Testis (tissue), 2 donors: ENCODE measurements around the gene MRPL41.

Experiments used
- POLR2A ChIP-seq: fragments of 450-650 bp; IDR thresholded peaks from one replicate; pipeline ENCODE4 v1.6.1; 2017; ENCODE audit warnings: antibody characterized with exemption, mild to moderate bottlenecking, moderate library complexity
- TF ChIP-seq, protein P1 (sequence below), 3 experiments: fragments of 450-650 bp in 2 of 3; fragments of 200-600 bp in 1 of 3; sonication (generic) in 1 of 3; IDR thresholded peaks; one replicate each; pipeline ENCODE4 v1.5.1; 2016 to 2019; ENCODE audit warnings: antibody characterized with exemption in 3 of 3, mild to moderate bottlenecking in 2 of 3, moderate library complexity in 1 of 3

DNA sequence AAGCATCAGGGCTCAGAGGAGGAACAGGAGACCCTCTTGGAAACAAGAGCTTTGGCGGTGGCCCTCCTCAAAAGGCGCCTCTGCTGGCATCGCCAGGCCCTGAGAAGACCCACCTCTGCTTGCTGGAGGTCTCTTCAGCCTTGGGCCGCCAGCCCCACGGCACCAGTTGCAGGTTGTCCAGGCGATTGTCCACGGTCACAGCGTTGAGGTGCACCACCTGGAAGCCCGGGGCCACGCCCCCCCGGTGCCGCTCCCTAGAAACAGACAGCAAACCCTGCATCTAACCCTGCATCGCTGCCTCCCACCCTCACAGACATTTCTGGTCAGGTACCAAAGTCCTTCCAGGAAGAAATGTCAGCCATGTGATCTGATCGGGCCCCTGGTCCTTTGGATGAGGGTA lies 35.2 kb downstream of the MRPL41 start:
- TF ChIP-seq, protein P1, sequence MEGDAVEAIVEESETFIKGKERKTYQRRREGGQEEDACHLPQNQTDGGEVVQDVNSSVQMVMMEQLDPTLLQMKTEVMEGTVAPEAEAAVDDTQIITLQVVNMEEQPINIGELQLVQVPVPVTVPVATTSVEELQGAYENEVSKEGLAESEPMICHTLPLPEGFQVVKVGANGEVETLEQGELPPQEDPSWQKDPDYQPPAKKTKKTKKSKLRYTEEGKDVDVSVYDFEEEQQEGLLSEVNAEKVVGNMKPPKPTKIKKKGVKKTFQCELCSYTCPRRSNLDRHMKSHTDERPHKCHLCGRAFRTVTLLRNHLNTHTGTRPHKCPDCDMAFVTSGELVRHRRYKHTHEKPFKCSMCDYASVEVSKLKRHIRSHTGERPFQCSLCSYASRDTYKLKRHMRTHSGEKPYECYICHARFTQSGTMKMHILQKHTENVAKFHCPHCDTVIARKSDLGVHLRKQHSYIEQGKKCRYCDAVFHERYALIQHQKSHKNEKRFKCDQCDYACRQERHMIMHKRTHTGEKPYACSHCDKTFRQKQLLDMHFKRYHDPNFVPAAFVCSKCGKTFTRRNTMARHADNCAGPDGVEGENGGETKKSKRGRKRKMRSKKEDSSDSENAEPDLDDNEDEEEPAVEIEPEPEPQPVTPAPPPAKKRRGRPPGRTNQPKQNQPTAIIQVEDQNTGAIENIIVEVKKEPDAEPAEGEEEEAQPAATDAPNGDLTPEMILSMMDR (IDR thresholded peaks at IDR 0.05): no peak
- TF ChIP-seq POLR2A: no peak
